K562 (cell line): ENCODE data around the gene GABARAPL2. TPM values are rescaled to one million over a fixed set of nuclear protein-coding genes. Genes with fewer than 3 reads are reported as not detected.

ENCODE experiments used
- ARID2 ChIP-seq: fragments of 450-650 bp; IDR thresholded peaks from 2 replicates; pipeline ENCODE4 v1.6.1; 2017; ENCODE audit warnings: antibody characterized with exemption, mild to moderate bottlenecking
- BACH1 ChIP-seq: fragments of 200-800 bp; sonication (Bioruptor generic); IDR thresholded peaks from 2 replicates; pipeline ENCODE4 v1.6.1; 2016; ENCODE audit warnings: missing genetic modification characterization, missing compliant biosample characterization
- CBX8 ChIP-seq: fragments of 200-600 bp; sonication (generic); IDR thresholded peaks from 2 replicates; pipeline ENCODE4 v1.6.1; 2012; ENCODE audit warnings: borderline replicate concordance, mixed run types, low read depth, mild to moderate bottlenecking, moderate library complexity, mixed read lengths, low read length, control low read depth, inconsistent platforms; ENCODE audit not compliant: poor library complexity, severe bottlenecking; ENCODE audit errors: extremely low read depth
- CCNT2 ChIP-seq: IDR thresholded peaks from 2 replicates; pipeline ENCODE4 v1.6.1; 2011; ENCODE audit warnings: borderline replicate concordance, low read depth, mild to moderate bottlenecking, moderate library complexity, mixed read lengths, low read length; ENCODE audit not compliant: insufficient read length; ENCODE audit errors: extremely low read depth
- ERF ChIP-seq: fragments of 450-650 bp; formaldehyde crosslinking; IDR thresholded peaks from 2 replicates; pipeline ENCODE4 v1.4.0; 2020; ENCODE audit warnings: mild to moderate bottlenecking, mixed read lengths
- GABPB1 ChIP-seq: sonication (generic); formaldehyde crosslinking; IDR thresholded peaks from 2 replicates; pipeline ENCODE4 v1.8.0; 2022; ENCODE audit warnings: mild to moderate bottlenecking, missing genetic modification reagents
- GATAD2A ChIP-seq: fragments of 450-650 bp; IDR thresholded peaks from 2 replicates; pipeline ENCODE4 v1.6.1; 2017
- HCFC1 ChIP-seq: IDR thresholded peaks from 2 replicates; pipeline ENCODE4 v1.6.1; 2012; ENCODE audit warnings: low read depth, low read length, improper control_type of control experiment
- HDGF ChIP-seq: fragments of 450-650 bp; IDR thresholded peaks from 2 replicates; pipeline ENCODE4 v1.6.1; 2016
- KLF10 ChIP-seq: fragments of 250-450 bp; sonication (Bioruptor Pico); IDR thresholded peaks from 2 replicates; pipeline ENCODE4 v1.6.1; 2021; ENCODE audit warnings: matching md5 sums
- L3MBTL2 ChIP-seq: fragments of 450-650 bp; IDR thresholded peaks from 2 replicates; pipeline ENCODE4 v1.6.1; 2016; ENCODE audit warnings: mild to moderate bottlenecking, moderate library complexity
- NFATC3 ChIP-seq: fragments of 450-650 bp; IDR thresholded peaks from 2 replicates; pipeline ENCODE4 v1.6.1; 2017; ENCODE audit warnings: mild to moderate bottlenecking
- PCBP2 ChIP-seq: fragments of 200-400 bp; formaldehyde crosslinking; IDR thresholded peaks from 2 replicates; pipeline ENCODE4 v1.6.1; 2018; ENCODE audit warnings: low read length, low read depth, mild to moderate bottlenecking, moderate library complexity; ENCODE audit not compliant: poor library complexity, severe bottlenecking
- RBM25 ChIP-seq: fragments of 200-400 bp; formaldehyde crosslinking; IDR thresholded peaks from 2 replicates; pipeline ENCODE4 v1.6.1; 2018; ENCODE audit warnings: low read length, low read depth, moderate library complexity; ENCODE audit not compliant: severe bottlenecking
- STAG1 ChIP-seq: sonication (generic); formaldehyde crosslinking; IDR thresholded peaks from 2 replicates; pipeline ENCODE4 v1.5.0; 2020; ENCODE audit warnings: missing genetic modification reagents, borderline replicate concordance
- ZFP1 ChIP-seq: fragments of 450-650 bp; formaldehyde crosslinking; IDR thresholded peaks from 2 replicates; pipeline ENCODE4 v1.4.0; 2020; ENCODE audit warnings: mild to moderate bottlenecking, mixed read lengths
- ZNF134 ChIP-seq: fragments of 250-450 bp; sonication (Bioruptor Pico); conservative IDR thresholded peaks from 2 replicates; pipeline ENCODE4 v1.4.0; 2020
- ZNF274 ChIP-seq: IDR thresholded peaks from 2 replicates; pipeline ENCODE4 v1.6.1; 2011; ENCODE audit warnings: low read depth, mild to moderate bottlenecking, low read length, moderate library complexity, borderline replicate concordance
- ZNF707 ChIP-seq: fragments of 250-450 bp; sonication (Bioruptor Pico); conservative IDR thresholded peaks from 2 replicates; pipeline ENCODE4 v1.8.0; 2022; ENCODE audit warnings: inconsistent platforms, mild to moderate bottlenecking, moderate library complexity
- polyA plus RNA-seq, 8 experiments: library from polyadenylated mRNA; depleted of rRNA in 4 of 8; stranded (reverse) in 5 of 8; unstranded in 3 of 8; fragments of >200 nt; fragmentation: Nextera tagmentation in 2 of 8; fragmentation: Illumina TruSeq in 1 of 8; extraction: Ambion mirVana in 2 of 8; extraction: Trizol in 1 of 8; gene quantifications; 2 replicates each; pipeline versions ENCODE4 v1.2.1 to v1.2.3, GENCODE V29; 2011 to 2014; ENCODE audit warnings: inconsistent platforms in 1 of 8, missing spikeins in 1 of 8
- total RNA-seq, 7 experiments: library from RNA; depleted of rRNA in 6 of 7; stranded (reverse); fragments of >200 nt in 6 of 7; fragmentation: Illumina TruSeq in 2 of 7; extraction: Trizol in 2 of 7; gene quantifications; 2 replicates each; pipeline versions ENCODE4 v1.2.1 to v1.2.3, GENCODE V29; 2011 to 2021; ENCODE audit warnings: low replicate concordance in 1 of 7
- TF ChIP-seq, protein P1 (sequence below): fragments of 250-450 bp; sonication (Bioruptor Pico); IDR thresholded peaks from 2 replicates; pipeline ENCODE4 v1.5.0; 2021
- TF ChIP-seq, protein P2 (sequence below): fragments of 250-450 bp; sonication (Bioruptor Pico); IDR thresholded peaks from 2 replicates; pipeline ENCODE4 v1.8.0; 2022; ENCODE audit warnings: moderate library complexity, mild to moderate bottlenecking, inconsistent platforms
- TF ChIP-seq, protein P3 (sequence below): sonication (generic); formaldehyde crosslinking; IDR thresholded peaks from 2 replicates; pipeline ENCODE4 v1.4.0; 2020; ENCODE audit warnings: mild to moderate bottlenecking, missing genetic modification reagents
- TF ChIP-seq, protein P4 (sequence below): sonication (generic); formaldehyde crosslinking; IDR thresholded peaks from 2 replicates; pipeline ENCODE4 v1.8.1; 2022; ENCODE audit warnings: missing genetic modification reagents

Gene GABARAPL2
- total and polyA plus RNA-seq, 9 of the 15 experiments (the other 6 are each of a cell fraction or from before 2014, with no cell fraction given): 42.1 to 288 (median 91.8) TPM

DNA sequence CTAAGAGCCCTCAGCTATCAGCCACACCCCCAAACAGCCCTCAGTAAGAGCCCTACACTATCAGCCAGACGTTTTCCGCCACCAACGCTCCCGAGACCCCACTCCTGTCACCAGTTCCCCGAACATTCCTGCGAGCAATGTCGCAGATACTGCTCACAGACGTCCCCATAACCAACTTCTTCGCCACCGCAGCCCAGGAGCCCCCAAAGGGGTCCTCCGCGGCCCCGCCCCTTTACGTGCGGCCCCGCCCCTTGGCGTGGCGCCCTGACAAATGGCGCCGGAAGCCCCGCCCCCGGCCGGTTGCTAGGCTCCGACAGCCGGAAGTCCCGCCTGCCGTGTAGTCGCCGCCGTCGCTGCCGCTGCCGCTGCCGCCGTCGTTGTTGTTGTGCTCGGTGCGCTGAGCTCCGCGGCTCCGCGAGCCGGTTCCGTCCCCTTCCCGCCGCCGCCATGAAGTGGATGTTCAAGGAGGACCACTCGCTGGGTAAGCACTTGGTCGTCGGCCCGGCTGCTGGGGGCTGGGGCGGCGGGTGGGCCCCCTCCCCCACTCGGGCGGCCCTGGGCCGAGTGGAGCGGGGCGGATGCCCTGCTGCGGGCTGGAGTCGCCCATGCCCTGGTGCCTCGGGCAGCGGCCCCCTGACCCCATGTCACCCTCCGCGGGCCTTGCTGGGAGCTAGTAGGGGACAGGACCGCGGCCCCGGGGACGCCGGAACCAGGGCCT, at the start of gene GABARAPL2 (continued):
- TF ChIP-seq, protein P1, sequence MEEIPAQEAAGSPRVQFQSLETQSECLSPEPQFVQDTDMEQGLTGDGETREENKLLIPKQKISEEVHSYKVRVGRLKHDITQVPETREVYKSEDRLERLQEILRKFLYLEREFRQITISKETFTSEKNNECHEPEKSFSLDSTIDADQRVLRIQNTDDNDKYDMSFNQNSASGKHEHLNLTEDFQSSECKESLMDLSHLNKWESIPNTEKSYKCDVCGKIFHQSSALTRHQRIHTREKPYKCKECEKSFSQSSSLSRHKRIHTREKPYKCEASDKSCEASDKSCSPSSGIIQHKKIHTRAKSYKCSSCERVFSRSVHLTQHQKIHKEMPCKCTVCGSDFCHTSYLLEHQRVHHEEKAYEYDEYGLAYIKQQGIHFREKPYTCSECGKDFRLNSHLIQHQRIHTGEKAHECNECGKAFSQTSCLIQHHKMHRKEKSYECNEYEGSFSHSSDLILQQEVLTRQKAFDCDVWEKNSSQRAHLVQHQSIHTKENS (CRISPR knock-in tag): no peak
- TF ChIP-seq HDGF (no peak), ZFP1 (CRISPR knock-in tag) (no peak), ZNF707 (CRISPR knock-in tag) (no peak), ZNF134 (CRISPR knock-in tag) (no peak), L3MBTL2 (peak; percentile 31; the same call in 1 of the 2 replicates), PCBP2 (no peak), ARID2 (0 out of 2 replicates have a peak, but pooled peaks have one; percentile 33), NFATC3 (no peak), GATAD2A (no peak), HCFC1 (peak; percentile 38), STAG1 (CRISPR knock-in tag) (no peak), CBX8 (no peak), ZNF274 (no peak), CCNT2 (peak; percentile 48), GABPB1 (CRISPR knock-in tag) (peak; percentile 96), BACH1 (tag) (no peak), ERF (CRISPR knock-in tag) (peak; percentile 79), RBM25 (peak; percentile 55), KLF10 (CRISPR knock-in tag) (no peak)
- TF ChIP-seq, protein P2, sequence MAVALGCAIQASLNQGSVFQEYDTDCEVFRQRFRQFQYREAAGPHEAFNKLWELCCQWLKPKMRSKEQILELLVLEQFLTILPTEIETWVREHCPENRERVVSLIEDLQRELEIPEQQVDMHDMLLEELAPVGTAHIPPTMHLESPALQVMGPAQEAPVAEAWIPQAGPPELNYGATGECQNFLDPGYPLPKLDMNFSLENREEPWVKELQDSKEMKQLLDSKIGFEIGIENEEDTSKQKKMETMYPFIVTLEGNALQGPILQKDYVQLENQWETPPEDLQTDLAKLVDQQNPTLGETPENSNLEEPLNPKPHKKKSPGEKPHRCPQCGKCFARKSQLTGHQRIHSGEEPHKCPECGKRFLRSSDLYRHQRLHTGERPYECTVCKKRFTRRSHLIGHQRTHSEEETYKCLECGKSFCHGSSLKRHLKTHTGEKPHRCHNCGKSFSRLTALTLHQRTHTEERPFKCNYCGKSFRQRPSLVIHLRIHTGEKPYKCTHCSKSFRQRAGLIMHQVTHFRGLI: no peak
- TF ChIP-seq, protein P3, sequence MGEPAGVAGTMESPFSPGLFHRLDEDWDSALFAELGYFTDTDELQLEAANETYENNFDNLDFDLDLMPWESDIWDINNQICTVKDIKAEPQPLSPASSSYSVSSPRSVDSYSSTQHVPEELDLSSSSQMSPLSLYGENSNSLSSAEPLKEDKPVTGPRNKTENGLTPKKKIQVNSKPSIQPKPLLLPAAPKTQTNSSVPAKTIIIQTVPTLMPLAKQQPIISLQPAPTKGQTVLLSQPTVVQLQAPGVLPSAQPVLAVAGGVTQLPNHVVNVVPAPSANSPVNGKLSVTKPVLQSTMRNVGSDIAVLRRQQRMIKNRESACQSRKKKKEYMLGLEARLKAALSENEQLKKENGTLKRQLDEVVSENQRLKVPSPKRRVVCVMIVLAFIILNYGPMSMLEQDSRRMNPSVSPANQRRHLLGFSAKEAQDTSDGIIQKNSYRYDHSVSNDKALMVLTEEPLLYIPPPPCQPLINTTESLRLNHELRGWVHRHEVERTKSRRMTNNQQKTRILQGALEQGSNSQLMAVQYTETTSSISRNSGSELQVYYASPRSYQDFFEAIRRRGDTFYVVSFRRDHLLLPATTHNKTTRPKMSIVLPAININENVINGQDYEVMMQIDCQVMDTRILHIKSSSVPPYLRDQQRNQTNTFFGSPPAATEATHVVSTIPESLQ (CRISPR knock-in tag): no peak; the same call in 1 of the 2 replicates
- TF ChIP-seq, protein P4, sequence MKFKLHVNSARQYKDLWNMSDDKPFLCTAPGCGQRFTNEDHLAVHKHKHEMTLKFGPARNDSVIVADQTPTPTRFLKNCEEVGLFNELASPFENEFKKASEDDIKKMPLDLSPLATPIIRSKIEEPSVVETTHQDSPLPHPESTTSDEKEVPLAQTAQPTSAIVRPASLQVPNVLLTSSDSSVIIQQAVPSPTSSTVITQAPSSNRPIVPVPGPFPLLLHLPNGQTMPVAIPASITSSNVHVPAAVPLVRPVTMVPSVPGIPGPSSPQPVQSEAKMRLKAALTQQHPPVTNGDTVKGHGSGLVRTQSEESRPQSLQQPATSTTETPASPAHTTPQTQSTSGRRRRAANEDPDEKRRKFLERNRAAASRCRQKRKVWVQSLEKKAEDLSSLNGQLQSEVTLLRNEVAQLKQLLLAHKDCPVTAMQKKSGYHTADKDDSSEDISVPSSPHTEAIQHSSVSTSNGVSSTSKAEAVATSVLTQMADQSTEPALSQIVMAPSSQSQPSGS: no peak
